ENCODE data around the gene EP400.

EP400 gene

DNA sequence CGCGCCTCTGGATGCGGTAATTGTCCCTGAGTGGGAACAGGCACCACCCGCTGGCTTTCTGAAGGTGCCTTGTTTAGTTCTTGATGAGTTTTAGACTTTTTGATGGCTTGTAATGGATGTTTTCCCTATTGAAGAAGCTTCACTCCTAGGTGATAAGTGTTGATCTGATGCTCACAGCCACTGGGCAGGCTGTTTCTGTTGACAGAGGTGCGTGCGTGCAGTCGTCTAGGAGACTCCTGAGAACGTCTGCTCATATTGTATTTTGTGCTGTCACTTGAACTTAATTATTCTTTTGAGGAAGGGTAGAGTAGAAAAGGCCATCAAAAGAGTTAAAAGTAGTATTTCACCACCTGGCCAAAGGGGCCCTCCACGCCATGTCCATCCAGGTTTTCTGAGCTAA, 70.5 kb downstream of the EP400 start:
- DNase-seq: no peak

GRCh38 chr12:132021031-132021871, 71.5 kb downstream of the EP400 start:
- DNase-seq: no peak

DNA sequence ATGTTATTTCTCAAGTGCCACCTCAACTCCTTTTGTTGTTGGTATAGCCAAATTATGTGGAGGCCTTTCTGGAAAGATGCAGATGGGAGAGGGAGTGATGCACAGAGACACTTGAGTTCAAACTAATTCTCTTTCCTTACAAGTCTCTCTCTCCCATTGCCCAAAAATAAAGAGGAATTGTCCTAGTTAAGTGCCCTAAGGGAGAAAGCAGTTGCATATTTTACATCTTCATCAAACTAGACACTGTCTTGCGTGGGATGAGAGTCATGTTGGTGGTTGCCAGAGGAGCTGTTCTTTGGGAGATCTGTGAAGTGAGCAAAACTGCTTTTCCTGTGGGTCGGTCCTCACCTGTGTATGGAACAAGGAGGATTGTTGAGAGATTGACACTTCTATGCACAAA, 72.2 kb downstream of the EP400 start:
- no peak for DNase-seq

DNA sequence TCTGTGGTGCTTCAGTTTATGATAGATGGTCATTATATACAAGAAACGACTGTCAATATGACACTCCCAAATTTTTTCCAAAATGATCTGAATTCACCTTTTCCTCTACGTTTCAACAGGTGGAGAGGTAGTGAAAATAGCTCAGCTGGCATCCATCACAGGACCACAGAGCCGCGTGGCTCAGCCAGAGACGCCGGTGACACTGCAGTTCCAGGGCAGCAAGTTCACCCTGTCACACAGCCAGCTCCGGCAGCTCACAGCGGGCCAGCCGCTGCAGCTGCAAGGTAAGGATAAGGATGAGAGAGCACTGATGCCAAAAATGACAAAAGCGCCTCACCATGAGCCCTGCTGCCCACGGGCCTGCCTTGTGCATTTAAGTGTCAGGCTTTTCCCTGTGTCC, 73.9 kb downstream of the EP400 start:
- DNase-seq: no peak

DNA sequence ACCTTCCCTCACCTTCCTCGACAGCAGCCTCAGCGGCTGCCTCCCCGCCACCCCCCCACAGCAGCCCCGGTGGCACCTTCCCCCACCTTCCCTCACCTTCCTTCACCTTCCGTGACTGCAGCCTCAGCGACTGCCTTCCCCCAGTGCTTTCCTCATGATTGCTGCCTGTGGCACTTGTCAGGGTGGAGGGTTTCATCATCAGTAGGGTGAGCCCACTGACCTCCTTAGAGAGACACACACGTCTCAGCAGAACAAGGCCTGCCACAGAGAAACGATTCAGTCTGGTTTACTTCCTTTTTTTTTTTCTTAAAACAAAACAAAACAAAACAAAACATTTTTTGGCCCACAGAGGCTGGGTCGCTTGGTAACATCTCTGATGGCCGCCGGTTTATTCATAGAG, 75.0 kb downstream of the EP400 start:
- no peak for DNase-seq

DNA sequence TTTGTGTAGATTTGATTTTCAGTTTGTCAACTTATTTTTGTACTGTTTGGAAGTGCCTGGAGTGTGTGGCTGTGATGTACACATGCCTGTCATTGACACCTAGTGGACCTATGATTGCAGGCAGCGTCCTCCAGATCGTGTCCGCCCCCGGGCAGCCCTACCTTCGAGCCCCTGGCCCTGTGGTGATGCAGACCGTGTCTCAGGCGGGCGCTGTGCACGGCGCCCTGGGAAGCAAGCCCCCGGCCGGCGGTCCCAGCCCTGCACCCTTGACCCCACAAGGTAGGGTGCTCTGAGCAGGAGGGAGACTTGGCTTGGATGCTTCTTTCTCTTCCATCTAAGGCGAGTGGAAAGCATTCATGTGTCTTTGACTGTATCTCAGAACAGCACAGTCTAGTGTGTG, 75.8 kb downstream of the EP400 start:
- DNase-seq: no peak

- no peak for DNase-seq
These were observed 76.5 kb downstream of the EP400 start for GRCh38 chr12:132026061-132026795.

DNA sequence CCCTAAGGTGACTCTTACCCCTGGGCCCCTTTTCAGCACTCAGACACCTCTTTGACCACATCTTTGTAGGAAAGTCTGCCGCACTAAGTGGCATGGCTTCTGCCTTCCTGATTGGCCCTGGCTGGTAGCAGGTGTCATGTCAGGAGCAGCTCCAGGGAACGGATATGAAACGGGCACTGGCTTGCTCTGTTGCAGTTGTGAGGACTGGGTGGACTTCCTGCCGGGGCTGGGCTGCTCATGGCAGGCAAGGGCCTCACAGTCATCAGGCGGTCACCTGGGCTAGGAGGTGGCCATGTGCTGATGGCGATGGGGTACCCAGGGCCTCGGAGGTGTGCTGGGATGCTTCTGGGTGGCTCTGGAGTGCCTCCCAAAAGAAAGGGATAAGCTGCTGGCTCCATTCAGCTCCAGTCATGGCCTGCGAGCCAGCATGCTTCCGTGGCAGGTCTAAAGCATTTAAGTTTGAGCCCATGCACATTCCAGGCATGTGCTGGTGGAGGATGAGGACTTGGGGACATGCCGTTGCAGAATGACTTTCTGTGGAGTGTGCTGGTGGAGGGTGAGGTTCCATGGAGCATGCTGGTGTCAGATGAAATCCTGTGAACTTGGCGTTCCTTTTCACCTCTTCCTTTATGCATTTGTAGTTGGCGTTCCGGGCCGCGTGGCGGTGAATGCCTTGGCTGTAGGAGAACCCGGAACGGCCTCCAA, 77.2 kb downstream of the EP400 start:
- no peak for DNase-seq

DNA sequence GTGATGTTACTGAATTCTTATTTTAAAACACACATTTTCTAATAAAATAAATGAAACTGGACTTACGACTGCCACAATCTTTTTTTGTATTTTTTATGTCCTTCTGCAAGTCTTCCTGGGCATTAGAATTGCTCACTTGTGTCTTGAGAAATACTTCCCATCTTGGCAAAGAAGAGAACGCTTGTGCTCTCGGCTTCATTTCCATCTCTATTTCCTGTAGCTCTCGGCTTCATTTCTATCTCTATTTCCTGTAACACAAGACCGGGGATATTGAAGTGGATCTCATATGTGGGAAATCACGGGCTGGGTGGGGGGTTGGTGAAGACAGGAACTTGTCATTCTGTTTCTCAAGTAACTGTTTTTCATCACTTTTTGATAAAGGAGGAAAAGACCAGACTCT, 77.9 kb downstream of the EP400 start:
- no peak for DNase-seq

DNA sequence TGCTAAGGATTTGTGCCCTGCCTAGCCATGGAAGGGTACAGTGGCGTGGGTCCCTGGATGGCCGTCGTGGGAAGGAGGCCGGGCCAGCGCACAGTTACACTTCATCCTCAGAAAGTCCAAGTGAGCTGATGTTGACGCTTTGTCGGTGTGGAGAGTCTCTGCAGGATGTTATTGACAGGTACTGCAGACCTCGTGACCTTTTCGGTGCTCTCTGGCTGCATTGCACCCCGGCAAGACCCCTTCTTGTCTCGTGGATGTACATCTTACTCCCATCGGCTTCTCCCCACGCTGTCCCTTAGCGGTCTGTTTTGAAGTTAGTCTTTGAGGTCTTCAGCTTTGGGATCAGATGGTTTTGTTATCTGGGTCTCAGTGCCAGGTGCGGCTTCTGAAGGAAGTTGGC, 78.4 kb downstream of the EP400 start:
- DNase-seq: no peak

DNA sequence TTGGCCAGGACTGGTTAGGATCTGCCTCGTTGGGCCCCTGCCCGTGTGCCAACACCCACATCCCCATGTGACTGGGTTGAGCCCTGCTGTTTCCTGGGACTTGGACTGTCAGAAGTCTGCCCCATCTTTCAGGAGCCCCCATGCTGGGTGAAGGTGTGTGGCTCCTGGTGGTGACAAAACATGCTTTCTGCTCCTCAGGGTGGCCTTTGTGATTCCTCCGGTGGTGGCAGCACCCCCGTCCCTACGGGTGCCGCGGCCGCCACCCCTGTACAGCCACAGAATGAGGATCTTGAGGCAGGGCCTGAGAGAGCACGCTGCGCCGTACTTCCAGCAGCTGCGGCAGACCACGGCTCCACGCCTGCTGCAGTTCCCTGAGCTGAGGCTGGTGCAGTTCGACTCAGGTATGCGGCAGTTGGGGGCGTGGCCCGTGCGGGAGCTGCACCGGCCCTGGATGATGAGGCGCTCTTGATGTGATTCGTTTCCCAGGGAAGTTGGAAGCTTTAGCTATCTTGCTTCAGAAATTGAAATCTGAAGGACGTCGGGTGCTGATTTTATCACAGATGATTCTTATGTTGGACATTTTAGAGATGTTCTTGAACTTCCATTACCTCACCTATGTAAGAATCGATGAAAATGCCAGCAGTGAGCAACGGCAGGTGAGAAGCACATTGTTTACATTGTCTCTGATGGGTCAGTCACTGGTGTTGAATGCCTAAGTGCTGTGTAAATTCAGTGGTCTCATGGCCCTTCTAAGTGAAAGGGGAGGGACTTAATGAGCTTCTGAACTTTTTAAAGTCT, 80.0 kb downstream of the EP400 start:
- DNase-seq: no peak

DNA sequence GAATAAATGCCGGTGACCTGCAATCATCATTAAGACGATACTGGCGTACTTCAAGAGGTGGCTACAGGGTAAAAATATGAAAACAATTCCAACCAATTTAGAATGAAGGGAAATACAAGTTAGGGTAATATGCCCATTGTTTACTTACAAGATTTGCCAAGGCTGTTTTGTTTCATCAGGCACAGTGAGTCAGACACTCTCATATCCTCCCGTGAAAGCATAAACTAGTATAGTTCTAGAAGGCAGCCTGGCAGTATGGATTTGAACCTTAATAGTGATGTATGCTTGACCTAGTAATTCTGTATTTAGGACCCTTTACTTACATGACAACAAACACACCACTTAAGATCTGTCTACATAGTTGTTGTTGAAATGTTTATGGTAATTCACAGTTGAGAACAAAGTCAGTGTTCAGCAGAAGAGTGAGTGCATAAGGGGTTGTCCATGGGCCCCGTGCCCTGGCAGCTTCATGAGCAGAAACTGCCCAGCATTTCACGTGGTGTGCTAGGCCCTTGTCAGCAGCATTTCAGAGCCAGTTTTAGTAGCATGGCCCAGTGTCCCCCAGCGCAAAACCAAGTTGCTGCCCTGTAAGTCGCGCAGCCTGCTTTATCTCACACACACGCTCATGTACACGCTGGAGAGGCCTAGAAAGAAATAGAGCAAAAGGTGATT, 80.8 kb downstream of the EP400 start:
- no peak for DNase-seq

DNA sequence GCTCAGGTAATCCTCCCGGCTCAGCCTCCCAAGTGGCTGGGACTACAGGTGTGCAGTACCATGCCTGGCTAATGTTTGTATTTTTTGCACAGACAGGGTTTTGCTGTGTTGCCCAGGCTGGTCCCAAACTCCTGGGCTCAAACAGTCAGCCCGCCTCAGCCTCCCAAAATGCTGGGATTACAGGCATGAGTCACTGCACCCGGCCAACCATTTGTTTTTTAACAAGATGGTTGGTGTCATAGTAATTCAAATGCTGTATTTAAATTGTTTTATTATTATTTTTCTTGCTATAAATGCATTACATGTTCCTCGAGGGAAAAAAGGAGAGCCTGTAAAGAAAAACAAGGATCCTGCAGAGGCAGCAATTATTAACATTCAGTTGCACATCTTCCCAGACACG, 83.9 kb downstream of the EP400 start:
- DNase-seq: no peak

DNA sequence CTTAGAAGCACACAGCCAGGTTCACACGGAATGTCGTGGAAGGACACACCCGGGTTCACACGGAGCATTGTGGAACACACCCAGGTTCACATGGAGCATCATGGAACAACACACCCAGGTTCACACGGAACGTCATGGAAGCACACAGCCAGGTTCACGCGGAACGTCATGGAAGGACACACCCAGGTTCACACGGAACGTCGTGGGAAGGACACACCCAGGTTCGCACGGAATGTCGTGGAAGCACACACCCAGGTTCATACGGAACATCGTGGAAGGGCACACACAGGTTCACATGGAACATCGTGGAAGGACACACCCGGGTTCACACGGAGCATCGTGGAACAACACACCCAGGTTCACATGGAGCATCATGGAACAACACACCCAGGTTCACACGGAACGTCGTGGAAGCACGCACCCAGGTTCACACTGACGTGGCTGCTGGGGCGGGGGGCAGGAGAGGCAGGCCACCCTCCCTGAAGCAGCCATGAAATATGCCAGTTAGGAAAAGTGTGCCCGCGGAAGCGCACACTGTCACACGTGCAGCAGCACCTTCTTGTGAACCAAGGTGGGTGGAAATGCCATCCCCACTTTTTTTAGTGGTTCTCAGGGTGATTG, 86.4 kb downstream of the EP400 start:
- DNase-seq: no peak

GRCh38 chr12:132040906-132041606, 91.3 kb downstream of the EP400 start:
- DNase-seq: no peak

- no peak for DNase-seq
These were observed 93.5 kb downstream of the EP400 start for GRCh38 chr12:132043216-132043615.

DNA sequence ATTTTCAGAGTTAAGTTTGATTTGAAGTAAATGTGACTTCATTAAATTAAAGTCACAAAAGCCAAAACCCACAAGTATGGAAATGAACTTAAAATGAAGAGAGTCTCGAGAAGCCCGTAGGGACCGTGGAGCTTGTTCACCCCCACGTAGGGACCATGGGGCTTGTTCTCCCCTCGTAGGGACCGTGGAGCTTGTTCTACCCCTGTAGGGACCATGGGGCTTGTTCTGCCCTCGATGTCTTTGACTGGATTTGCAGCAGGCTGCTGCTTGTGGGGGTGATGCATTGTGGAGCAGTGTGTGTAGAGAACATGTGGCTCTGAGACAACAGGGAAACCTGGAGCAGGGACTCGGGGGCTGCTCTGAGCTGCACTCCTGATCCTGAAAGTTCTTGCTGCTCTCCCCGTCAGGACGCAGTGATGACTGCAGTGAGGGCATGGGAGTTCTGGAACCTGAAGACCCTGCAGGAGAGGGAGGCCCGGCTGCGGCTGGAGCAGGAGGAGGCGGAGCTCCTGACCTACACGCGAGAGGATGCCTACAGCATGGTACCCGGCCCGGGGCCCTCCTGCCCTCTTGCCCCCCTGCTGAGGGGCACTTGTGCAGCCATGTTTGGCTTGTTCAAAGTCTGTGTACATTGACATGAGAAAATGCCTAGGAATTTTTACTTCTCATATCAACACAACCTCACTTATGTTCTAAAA, 94.2 kb downstream of the EP400 start:
- DNase-seq: no peak

- DNase-seq: no peak
These were observed 95.1 kb downstream of the EP400 start for GRCh38 chr12:132044661-132045412.

- DNase-seq: no peak
These were observed 96.0 kb downstream of the EP400 start for GRCh38 chr12:132045751-132046150.

- DNase-seq: no peak
These were observed 96.8 kb downstream of the EP400 start for GRCh38 chr12:132046561-132046960.
